Measurements from ENCODE around the gene ZDHHC6. TPM values are rescaled to one million over a fixed set of nuclear protein-coding genes. Genes with fewer than 3 reads are reported as not detected.

The ZDHHC6 gene
- polyA plus RNA-seq, 1 donor from 2014 or later: 50.5 TPM

DNA sequence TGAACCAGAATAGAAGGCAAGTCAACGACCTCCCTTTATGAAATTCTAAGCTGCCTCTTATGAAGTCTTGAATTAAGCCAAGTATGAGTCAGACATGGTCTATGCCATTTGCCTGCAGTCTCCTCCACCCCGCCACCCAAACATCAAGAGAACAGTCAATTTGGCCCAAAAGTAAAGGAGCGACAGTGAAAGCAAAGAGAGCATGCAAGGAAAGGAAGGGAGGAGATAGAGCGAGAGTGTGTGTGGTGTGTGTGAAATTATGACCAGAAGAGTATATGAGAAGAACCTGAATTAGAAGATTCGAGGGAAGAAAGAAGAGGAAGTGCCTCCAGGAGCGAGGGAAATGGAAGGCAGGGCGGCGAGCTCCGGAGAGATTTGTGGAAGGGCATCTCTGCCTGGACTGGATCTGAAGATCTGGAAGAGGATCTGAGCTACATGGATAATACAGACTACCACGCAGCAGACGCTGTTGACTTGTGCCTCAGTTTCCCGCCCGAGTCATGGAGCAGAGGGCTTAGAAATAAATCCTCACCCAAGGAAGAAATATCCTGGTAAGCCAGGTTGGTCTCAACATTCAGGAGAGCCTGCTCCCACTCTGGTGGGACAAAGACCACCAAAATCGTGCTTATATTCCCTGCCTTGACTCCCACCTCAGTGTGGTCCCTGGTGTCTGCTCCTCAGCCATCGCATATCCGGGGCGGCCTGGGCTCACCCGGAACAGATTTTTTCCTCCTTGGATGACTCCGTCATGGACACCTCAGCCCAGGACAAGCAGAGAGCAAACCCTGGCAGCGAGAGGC lies 459 bp downstream of the ZDHHC6 start:
- H3K79me2 ChIP-seq (replicated peaks; ENCODE audit: insufficient read depth, low read length): peaks cover 40% of the 10 kb centered on the region

More for the DNA sequence above, 459 bp downstream of the ZDHHC6 start:
- Histone ChIP-seq H3K4me2 (ENCODE audit: low read length) (peak overlapping the region; percentile 88), H3K9me2 (ENCODE audit: insufficient read depth, low read length) (no peaks in the 10 kb centered on the region), H3K27ac (ENCODE audit: low read length) (peak overlapping the region; percentile 90), H3K4me3 (ENCODE audit: low read length) (peak overlapping the region; percentile 87), H3K9me3 (ENCODE audit: low read length) (no peaks in the 10 kb centered on the region), H3K27me3 (ENCODE audit: insufficient read depth, low read depth, low read length) (no peaks in the 10 kb centered on the region), H4K20me1 (ENCODE audit: insufficient read depth) (no peaks in the 10 kb centered on the region), H2AFZ (ENCODE audit: low read depth, low read length) (peak overlapping the region; percentile 91), H3F3A (ENCODE audit: insufficient read depth, low read length, poor library complexity, severe bottlenecking) (no peaks in the 10 kb centered on the region), H3K36me3 (ENCODE audit: insufficient read depth, low read length) (no peaks in the 10 kb centered on the region), H3K9ac (ENCODE audit: low read length) (peak overlapping the region; percentile 82)
- TF ChIP-seq CTCF (IDR thresholded peaks at IDR 0.05; ENCODE audit: poor library complexity, severe bottlenecking): no peak
- TF ChIP-seq POLR2AphosphoS5 (IDR thresholded peaks at IDR 0.05): no peak
- TF ChIP-seq EZH2 (IDR thresholded peaks at IDR 0.05; ENCODE audit: borderline replicate concordance, insufficient read depth, low read length, poor library complexity, severe bottlenecking): no peak
- no peak for TF ChIP-seq EP300 (conservative IDR thresholded peaks at IDR 0.05; ENCODE audit: poor library complexity, severe bottlenecking)
- TF ChIP-seq RAD21 (conservative IDR thresholded peaks at IDR 0.05): peak; percentile 35
- peak; percentile 49 for TF ChIP-seq REST (IDR thresholded peaks at IDR 0.05; ENCODE audit: borderline replicate concordance)
- TF ChIP-seq MXI1 (conservative IDR thresholded peaks at IDR 0.05; ENCODE audit: poor library complexity, severe bottlenecking): no peak
- no peak for TF ChIP-seq TAF1 (IDR thresholded peaks at IDR 0.05; ENCODE audit: low read depth)
- TF ChIP-seq SMC3 (conservative IDR thresholded peaks at IDR 0.05; ENCODE audit: poor library complexity): no peak
